Neural cell (in vitro differentiated cells): ENCODE data around the gene NRL. TPM values are rescaled to one million over a fixed set of nuclear protein-coding genes. Genes with fewer than 3 reads are reported as not detected.

ENCODE experiments used
- H2AFZ ChIP-seq: fragments of 200-600, 300-800 bp; sonication (generic), shearing (Covaris generic); 2 replicates; pipeline ENCODE4 v1.6.0; 2014; ENCODE audit warnings: low read depth, mild to moderate bottlenecking, antibody characterized with exemption, low read length, moderate library complexity
- H3F3A ChIP-seq: fragments of 200-600 bp; shearing (Covaris generic); 2 replicates; pipeline ENCODE4 v1.6.1; 2016; ENCODE audit warnings: mild to moderate bottlenecking, moderate library complexity, mixed read lengths, antibody characterized with exemption, low read length; ENCODE audit not compliant: insufficient read depth, poor library complexity, severe bottlenecking
- H3K27ac ChIP-seq: fragments of 200-600, 300-800 bp; sonication (generic), shearing (Covaris generic); 2 replicates; pipeline ENCODE4 v1.5.1; 2014; ENCODE audit warnings: mild to moderate bottlenecking, low read length, moderate library complexity
- H3K27me3 ChIP-seq: fragments of 300-800, 200-600 bp; sonication (generic), shearing (Covaris generic); 2 replicates; pipeline ENCODE4 v1.6.0; 2014; ENCODE audit warnings: mild to moderate bottlenecking, low read depth, low read length, moderate library complexity; ENCODE audit not compliant: insufficient read depth
- H3K36me3 ChIP-seq: fragments of 300-800, 200-600 bp; sonication (generic), shearing (Covaris generic); 2 replicates; pipeline ENCODE4 v1.5.1; 2014; ENCODE audit warnings: mild to moderate bottlenecking, antibody characterized with exemption, low read length, moderate library complexity; ENCODE audit not compliant: insufficient read depth
- H3K4me2 ChIP-seq: fragments of 300-800, 200-600 bp; sonication (generic), shearing (Covaris generic); 2 replicates; pipeline ENCODE4 v1.6.0; 2014; ENCODE audit warnings: mild to moderate bottlenecking, low read length
- H3K4me3 ChIP-seq: fragments of 300-800, 200-600 bp; sonication (generic), shearing (Covaris generic); 2 replicates; pipeline ENCODE4 v1.5.1; 2014; ENCODE audit warnings: mild to moderate bottlenecking, low read length, moderate library complexity
- H3K79me2 ChIP-seq: fragments of 200-600 bp; shearing (Covaris generic); replicated peaks from 2 replicates; pipeline ENCODE4 v1.6.0; 2014; ENCODE audit warnings: mild to moderate bottlenecking, low read length, moderate library complexity; ENCODE audit not compliant: insufficient read depth
- H3K9ac ChIP-seq: fragments of 300-800, 200-600 bp; sonication (generic), shearing (Covaris generic); 2 replicates; pipeline ENCODE4 v1.6.1; 2016; ENCODE audit warnings: mild to moderate bottlenecking, low read length, mixed read lengths
- H3K9me2 ChIP-seq: fragments of 200-600 bp; shearing (Covaris generic); 2 replicates; pipeline ENCODE4 v1.6.1; 2016; ENCODE audit warnings: mild to moderate bottlenecking, low read length, mixed read lengths; ENCODE audit not compliant: insufficient read depth
- H3K9me3 ChIP-seq: fragments of 200-600, 300-800 bp; sonication (generic), shearing (Covaris generic); 2 replicates; pipeline ENCODE4 v1.6.1; 2016; ENCODE audit warnings: mild to moderate bottlenecking, mixed run types, low read length, moderate library complexity, mixed read lengths
- H4K20me1 ChIP-seq: fragments of 200-600 bp; shearing (Covaris generic); 2 replicates; pipeline ENCODE4 v1.6.1; 2016; ENCODE audit warnings: mild to moderate bottlenecking, mixed run types; ENCODE audit not compliant: insufficient read depth
- CTCF ChIP-seq: fragments of 450-650 bp; IDR thresholded peaks from 2 replicates; pipeline ENCODE4 v1.5.1; 2014; ENCODE audit warnings: antibody characterized with exemption, mild to moderate bottlenecking, moderate library complexity; ENCODE audit not compliant: poor library complexity, severe bottlenecking
- EP300 ChIP-seq: fragments of 450-650 bp; conservative IDR thresholded peaks from 2 replicates; pipeline ENCODE4 v1.6.1; 2014; ENCODE audit warnings: antibody characterized with exemption, mild to moderate bottlenecking, moderate library complexity; ENCODE audit not compliant: poor library complexity, severe bottlenecking
- EZH2 ChIP-seq: fragments of 200-600, 300-800 bp; shearing (Covaris generic), sonication (generic); IDR thresholded peaks from 2 replicates; pipeline ENCODE4 v1.6.1; 2014; ENCODE audit warnings: antibody characterized with exemption, low read length, borderline replicate concordance, mild to moderate bottlenecking; ENCODE audit not compliant: insufficient read depth, poor library complexity, severe bottlenecking
- MXI1 ChIP-seq: fragments of 450-650 bp; conservative IDR thresholded peaks from 2 replicates; pipeline ENCODE4 v1.6.1; 2014; ENCODE audit warnings: antibody characterized with exemption, mild to moderate bottlenecking; ENCODE audit not compliant: poor library complexity, severe bottlenecking
- POLR2AphosphoS5 ChIP-seq: IDR thresholded peaks from 2 replicates; pipeline ENCODE4 v1.6.1; 2012
- RAD21 ChIP-seq: fragments of 450-650 bp; conservative IDR thresholded peaks from 2 replicates; pipeline ENCODE4 v1.6.1; 2014; ENCODE audit warnings: antibody characterized with exemption, mild to moderate bottlenecking, moderate library complexity
- SMC3 ChIP-seq: fragments of 450-650 bp; conservative IDR thresholded peaks from 2 replicates; pipeline ENCODE4 v1.6.1; 2014; ENCODE audit warnings: antibody characterized with exemption, mild to moderate bottlenecking, moderate library complexity; ENCODE audit not compliant: poor library complexity
- TAF1 ChIP-seq: IDR thresholded peaks from 2 replicates; pipeline ENCODE4 v1.6.1; 2012; ENCODE audit warnings: low read depth
- polyA plus RNA-seq: library from polyadenylated mRNA; depleted of rRNA; stranded (reverse); fragments of >200 nt; gene quantifications from 2 replicates; pipeline ENCODE4 v1.2.3, GENCODE V29; 2014
- TF ChIP-seq, protein P1 (sequence below): IDR thresholded peaks from 2 replicates; pipeline ENCODE4 v1.6.1; 2012; ENCODE audit warnings: borderline replicate concordance

Gene NRL
- polyA plus RNA-seq, 1 donor from 2014 or later = 9.5 TPM

DNA sequence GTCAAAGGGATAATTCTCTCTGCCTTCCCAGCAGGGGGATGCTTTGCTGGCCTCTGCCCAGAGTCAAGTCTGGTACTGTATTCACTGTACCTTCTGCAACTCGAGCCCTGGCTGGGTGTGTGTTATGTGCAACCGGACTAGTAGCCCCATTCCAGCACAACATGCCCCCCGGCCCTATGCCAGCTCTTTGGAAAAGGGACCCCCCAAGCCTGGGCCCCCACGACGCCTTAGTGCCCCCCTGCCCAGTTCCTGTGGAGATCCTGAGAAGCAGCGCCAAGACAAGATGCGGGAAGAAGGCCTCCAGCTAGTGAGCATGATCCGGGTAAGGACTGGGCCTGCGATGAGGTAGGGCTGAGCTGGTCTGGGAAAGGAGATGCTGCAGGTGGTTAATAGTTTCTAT, 35.8 kb upstream of the NRL start:
- TF ChIP-seq MXI1 (no peak), SMC3 (no peak), EP300 (no peak)
- no peaks in the 10 kb centered on the region for H3K27me3 ChIP-seq
- no peak overlapping the region for H3K4me3 ChIP-seq
- no peaks in the 10 kb centered on the region for H4K20me1 ChIP-seq
- no peaks in the 10 kb centered on the region for H3K36me3 ChIP-seq
- H2AFZ ChIP-seq = no peak overlapping the region
- no peak overlapping the region for H3K27ac ChIP-seq
- no peaks in the 10 kb centered on the region for H3F3A ChIP-seq
- H3K9ac ChIP-seq = no peak overlapping the region
- peaks cover 9% of the 10 kb centered on the region for H3K79me2 ChIP-seq
- H3K9me3 ChIP-seq = no peaks in the 10 kb centered on the region
- H3K4me2 ChIP-seq = no peak overlapping the region
- H3K9me2 ChIP-seq = no peaks in the 10 kb centered on the region

DNA sequence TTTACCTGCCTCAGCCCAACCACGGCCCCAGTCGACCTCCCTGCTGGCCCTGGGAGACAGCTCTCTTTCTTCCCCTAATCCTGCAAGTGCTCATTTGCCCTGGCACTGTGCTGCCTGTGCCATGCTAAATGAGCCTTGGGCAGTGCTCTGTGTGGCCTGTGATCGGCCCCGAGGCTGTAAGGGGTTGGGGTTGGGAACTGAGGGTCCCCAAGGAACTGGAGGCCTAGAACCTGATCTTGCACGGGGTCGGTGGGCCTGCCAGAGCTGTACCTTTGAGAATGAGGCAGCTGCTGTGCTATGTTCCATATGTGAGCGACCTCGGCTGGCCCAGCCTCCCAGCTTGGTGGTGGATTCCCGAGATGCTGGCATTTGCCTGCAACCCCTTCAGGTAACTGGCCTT, 35.3 kb upstream of the NRL start:
- Histone ChIP-seq H3K9me2 (no peaks in the 10 kb centered on the region), H3K9me3 (no peaks in the 10 kb centered on the region), H3K27me3 (no peaks in the 10 kb centered on the region), H3K27ac (no peak overlapping the region), H3K36me3 (no peaks in the 10 kb centered on the region), H3F3A (no peaks in the 10 kb centered on the region), H3K4me2 (no peak overlapping the region), H3K79me2 (peaks cover 9% of the 10 kb centered on the region), H3K4me3 (no peak overlapping the region), H4K20me1 (no peaks in the 10 kb centered on the region), H3K9ac (no peak overlapping the region), H2AFZ (no peak overlapping the region)
- TF ChIP-seq TAF1 = no peak

- Histone ChIP-seq H3K79me2 (peaks cover 9% of the 10 kb centered on the region), H3K36me3 (no peaks in the 10 kb centered on the region), H4K20me1 (no peaks in the 10 kb centered on the region), H3K27ac (no peak overlapping the region), H3K9ac (no peak overlapping the region), H3K27me3 (no peaks in the 10 kb centered on the region), H3K4me3 (no peak overlapping the region), H3K4me2 (no peak overlapping the region), H3K9me2 (no peaks in the 10 kb centered on the region), H3F3A (no peaks in the 10 kb centered on the region), H2AFZ (no peak overlapping the region), H3K9me3 (no peaks in the 10 kb centered on the region)
- TF ChIP-seq EP300 (no peak), CTCF (no peak), MXI1 (no peak), SMC3 (no peak), TAF1 (no peak), POLR2AphosphoS5 (no peak), EZH2 (no peak), RAD21 (no peak)
- TF ChIP-seq, protein P1, sequence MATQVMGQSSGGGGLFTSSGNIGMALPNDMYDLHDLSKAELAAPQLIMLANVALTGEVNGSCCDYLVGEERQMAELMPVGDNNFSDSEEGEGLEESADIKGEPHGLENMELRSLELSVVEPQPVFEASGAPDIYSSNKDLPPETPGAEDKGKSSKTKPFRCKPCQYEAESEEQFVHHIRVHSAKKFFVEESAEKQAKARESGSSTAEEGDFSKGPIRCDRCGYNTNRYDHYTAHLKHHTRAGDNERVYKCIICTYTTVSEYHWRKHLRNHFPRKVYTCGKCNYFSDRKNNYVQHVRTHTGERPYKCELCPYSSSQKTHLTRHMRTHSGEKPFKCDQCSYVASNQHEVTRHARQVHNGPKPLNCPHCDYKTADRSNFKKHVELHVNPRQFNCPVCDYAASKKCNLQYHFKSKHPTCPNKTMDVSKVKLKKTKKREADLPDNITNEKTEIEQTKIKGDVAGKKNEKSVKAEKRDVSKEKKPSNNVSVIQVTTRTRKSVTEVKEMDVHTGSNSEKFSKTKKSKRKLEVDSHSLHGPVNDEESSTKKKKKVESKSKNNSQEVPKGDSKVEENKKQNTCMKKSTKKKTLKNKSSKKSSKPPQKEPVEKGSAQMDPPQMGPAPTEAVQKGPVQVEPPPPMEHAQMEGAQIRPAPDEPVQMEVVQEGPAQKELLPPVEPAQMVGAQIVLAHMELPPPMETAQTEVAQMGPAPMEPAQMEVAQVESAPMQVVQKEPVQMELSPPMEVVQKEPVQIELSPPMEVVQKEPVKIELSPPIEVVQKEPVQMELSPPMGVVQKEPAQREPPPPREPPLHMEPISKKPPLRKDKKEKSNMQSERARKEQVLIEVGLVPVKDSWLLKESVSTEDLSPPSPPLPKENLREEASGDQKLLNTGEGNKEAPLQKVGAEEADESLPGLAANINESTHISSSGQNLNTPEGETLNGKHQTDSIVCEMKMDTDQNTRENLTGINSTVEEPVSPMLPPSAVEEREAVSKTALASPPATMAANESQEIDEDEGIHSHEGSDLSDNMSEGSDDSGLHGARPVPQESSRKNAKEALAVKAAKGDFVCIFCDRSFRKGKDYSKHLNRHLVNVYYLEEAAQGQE = no peak
These were observed 34.7 kb upstream of the NRL start for GRCh38 chr14:24149302-24149969.
